Dermis microvascular lymphatic vessel endothelial cell (primary cell): ENCODE measurements around the gene SPTB. TPM values are rescaled to one million over a fixed set of nuclear protein-coding genes. Genes with fewer than 3 reads are reported as not detected.
A peak's percentile ranks its signal among the peaks of the same experiment; 100 is the strongest.

Source experiments
- DNase-seq, 2 donors: peaks; one replicate each; pipeline versions ENCODE4 v3.0.0 to v3.0.0-alpha.2; 2010; ENCODE audit warnings: low read depth in 2 of 2
- total RNA-seq: library from RNA; depleted of rRNA; stranded (reverse); fragments of >200 nt; gene quantifications from 2 replicates; pipeline ENCODE4 v1.2.1, GENCODE V29; 2014

The SPTB gene
- total RNA-seq, 1 donor from 2014 or later: 0.13 TPM

DNA sequence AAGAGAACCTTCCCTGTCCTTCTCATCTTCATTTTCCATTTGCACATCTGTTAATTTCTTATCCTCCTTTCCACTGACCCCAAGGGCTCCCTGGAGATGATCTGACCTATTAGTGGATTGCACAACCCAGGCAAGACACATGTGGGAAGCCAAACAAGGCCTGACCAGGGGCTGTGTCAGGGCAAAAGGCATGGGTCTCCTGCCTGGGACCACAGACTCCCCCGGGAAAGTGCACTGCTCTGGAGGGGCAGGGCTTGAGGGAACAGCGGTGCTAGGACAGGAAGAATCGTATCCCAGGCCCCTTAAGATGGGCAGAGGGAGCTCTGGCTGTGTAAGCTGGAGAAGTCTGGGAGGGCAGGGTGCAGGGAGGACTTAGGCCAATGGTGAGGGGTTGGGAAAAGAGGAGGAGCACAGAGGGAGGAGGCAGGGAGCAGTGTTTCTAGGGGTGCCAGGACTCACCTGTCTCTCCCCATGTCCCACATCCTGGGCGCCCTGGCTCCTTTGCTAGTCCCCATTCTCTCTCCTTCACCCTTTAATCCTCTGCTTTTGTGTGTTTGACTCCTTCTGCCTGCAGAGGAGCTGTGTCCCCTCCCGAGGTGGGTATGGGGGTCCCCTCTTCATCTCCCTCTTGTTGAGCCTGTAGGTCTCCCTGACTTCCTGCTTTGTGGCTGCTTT is 150.2 kb downstream of the SPTB start:
- DNase-seq: no peak

DNA sequence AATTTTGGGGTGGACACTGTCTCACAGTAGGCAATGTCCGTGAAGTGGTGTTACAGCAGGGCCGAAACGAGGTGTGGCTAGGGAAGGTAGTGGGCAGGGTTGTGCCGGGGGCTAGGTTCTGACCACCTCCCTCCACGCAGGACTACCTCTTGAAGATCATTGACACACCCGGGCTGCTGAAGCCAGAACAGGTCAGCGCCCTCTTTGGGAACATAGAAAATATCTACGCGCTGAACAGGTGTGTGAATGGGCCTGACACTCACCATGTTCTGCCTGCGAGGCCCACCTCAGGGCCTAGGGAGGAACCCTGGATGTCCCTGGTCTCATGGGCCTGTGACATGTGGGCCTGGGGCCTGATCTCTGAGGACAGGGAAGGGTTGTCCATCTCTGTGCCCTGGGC is 150.9 kb downstream of the SPTB start:
- DNase-seq: no peak

DNA sequence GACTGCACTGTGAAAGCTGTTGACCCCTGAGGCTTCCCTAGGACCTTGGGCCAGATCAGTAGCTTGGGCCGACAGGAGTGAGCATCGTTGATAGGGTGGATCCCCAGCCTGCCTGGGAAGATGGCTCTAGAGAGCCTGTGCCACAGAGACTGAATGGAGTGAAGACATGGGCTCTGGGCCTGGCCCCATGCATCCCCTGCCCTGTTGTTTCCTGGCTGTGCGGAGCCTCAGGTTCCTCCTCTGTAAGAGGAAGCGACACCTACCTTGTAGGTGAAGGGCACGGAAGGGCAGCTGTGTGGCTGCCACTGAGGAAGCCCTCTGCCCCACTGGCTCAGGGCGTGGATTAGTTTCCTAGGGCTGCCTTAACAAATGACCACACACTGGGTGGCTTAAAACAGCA is 151.6 kb downstream of the SPTB start:
- DNase-seq: no peak

DNA sequence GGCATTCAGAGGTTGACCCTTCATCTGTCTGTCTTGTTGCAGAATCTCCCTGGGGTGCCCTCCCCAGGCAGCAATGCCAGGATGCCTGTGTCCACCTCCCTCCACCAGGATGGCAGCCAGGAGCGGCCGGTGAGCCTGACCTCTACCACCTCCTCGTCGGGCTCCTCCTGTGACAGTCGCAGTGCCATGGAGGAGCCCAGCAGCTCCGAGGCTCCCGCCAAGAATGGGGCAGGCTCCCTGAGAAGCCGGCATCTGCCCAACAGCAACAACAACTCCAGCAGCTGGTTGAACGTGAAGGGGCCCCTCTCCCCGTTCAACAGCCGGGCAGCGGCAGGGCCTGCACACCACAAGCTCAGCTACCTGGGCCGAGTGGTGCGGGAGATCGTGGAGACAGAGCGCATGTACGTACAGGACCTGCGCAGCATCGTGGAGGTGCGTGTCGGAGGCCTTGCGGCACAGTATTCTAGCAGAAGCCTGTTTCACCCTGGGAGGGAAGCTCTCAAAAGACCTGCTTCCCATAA is 152.1 kb downstream of the SPTB start:
- DNase-seq: no peak

DNA sequence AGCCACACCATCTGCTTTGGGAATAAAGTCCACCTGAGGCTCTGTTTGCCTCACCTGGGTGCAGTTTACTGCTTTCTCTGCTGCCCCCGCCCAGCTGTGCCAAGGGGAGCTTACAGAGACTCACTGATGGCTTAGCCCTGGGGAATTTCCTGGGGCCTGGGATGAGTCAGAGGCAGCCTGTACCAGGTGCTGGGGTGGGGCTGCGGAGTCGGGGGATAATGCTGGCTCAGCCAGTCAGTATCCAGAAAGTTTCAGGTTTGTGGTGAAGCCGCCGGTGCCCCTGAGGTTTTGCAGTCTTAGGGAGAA is 153.2 kb downstream of the SPTB start:
- DNase-seq: peak in 1 of 2 donors; percentile 34

DNA sequence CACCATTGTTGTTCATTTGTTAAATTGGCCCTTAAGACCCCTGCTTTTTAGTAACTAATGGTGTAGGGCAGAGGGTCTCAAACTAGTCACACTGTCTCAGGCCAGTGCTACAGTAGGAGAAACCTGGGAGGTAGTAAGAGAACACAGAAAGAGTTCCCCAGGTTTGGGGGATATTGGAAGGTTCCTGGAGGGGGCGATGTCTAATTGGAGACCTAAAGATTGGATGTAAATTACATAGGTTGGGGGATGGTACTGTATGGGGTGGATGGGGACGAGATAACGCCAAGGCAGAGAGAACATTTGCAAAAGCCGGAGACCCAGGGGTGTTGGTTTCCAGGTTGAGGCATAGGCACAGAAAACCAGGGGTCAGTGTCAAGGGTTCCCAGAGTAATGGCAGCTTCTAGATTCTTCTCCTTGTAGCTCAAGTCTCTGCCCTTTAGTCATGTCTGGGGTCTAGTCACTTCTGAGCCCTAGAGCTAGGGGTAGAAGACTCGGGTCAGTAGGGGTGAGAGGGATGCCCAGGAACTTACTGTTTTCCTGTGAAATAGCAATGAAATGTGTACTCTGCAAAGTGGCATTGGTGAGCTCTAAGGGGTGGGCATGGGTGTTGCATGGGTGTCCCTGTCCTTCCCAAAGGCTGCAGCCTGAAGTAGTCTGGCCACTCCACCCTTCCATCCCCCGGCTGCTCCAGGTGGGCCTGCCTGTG is 153.7 kb downstream of the SPTB start:
- no peak for DNase-seq

DNA sequence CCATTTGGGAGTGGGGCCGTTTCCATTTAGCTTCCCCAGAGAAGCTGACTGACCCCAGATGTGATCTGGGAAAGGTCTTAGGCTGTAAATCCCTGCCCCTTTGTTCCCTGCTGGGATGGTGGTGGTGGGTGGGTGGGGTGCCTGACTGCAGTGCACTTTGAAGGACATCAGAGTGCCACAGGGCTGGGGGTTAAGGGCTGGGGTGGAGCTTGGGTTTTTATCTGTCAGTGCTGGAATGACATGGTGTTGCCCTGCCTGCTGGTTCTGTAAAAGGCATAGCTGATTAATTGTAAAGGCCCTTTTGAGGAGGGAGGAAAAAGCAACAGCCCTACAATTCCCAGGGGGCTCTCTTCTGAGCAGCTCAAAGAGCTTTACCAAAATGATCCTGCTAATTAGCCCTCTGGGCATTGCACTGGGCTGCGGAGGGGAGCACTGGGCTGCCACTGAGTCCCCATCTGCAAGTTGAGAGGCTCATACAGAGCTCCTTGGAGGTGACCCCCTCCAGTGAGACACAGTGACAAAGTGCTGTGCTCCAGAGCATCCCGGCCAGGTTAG is 154.4 kb downstream of the SPTB start:
- no peak for DNase-seq

DNA sequence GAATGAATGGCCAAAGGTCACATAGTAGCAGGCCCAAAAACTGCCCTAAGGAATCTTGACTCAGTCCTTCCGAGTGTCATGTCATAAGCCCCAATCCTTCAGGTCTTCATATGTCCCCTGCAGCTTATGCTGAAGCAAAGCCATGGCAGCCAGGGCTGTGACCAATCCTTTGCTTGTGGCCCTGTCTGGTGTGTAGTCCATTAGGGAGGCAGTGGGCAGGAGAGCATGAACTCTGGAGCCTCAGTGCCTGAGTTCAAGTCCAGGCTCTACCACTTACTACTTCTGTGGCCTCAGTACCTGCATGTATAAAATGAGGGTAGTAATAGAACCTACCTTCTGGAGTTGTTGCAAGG is 155.2 kb downstream of the SPTB start:
- no peak for DNase-seq

DNA sequence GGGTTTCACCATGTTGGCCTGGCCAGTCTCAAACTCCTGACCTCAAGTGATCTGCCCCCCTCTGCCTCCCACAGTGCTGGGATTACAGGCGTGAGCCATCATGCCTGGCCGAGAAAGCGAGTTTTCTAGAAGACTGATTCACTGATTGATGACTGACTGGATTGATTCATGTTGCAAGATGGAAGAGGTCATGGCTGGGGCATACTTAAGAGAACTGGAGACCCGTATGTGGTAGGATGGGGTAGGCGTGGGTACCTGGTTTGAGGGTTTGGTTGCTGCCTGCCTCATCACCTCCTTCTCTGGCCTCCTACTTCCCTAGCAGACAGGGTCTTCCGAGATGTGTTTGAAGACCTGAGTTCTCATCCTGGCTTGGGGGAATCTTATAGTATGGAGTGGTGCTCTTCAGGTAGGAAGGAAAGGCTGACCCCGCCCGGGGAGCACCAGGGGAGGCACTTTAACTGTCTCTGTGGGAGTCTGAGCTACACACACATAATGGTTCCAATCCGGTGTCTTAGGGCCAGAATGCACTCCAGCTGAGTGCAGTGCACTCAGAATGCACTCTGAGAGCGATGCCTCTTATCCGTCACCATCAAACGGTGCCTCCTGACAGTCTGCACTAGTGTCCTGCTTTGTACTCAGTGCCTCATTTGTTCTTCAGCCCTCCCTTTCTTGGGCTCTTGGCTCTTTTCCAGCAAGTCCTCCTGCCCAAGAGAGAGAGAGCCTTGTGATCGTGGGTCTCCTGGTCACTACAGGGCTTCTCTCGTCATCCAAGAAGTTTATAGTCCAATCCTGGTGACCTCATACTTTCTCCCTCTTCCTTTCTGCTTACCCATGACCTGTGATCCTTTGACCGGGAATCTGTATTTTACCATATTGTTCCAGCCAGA is 155.8 kb downstream of the SPTB start:
- no peak for DNase-seq

DNA sequence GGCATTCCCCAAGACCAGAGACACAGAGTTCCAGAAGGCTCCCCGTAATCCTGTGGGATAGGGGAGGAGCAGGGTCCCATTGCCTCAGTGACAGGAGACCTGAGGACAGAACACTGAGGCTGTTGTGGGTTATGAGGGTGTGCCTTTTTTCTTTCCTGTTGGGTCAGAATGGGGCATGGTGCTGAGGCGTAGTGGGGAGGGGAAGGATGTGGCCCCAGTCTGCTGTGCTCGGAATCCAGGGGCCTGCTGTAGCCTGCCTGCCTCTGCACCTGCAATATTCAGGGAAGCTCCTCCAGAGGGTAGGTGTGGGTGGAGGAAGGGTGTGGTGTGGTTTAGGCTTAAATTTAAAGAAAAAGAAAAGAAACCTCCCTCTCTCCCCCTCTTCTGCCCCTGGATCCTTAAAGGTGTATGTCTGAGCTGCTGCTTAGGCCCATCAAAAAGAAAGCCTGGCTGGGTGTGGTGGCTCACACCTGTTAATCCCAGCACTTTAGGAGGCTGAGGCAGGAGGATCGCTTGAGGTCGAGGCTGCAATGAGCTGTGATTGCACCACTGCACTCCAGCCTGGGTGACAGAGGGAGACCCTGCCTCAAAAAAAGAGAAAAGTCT is 156.8 kb downstream of the SPTB start:
- DNase-seq: no peak

DNA sequence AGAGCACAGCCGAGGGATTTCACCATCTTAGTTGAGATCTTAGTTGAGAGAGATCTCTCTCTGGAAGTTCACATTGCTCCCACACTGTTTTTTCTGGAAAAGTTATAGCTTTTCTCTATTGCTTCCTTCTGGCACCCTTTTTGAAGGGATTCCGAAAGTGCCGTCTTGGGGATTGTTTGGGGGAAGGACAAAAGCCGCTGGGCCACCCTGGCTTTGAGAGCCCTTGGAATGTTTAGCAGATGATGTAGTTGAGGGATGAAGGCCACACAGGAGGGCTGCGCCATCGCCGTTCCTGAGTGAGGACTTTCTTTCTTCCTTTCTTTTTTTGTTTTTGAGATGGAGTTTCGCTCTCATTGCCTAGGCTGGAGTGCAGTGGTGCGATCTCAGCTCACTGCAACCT is 157.8 kb downstream of the SPTB start:
- no peak for DNase-seq

DNA sequence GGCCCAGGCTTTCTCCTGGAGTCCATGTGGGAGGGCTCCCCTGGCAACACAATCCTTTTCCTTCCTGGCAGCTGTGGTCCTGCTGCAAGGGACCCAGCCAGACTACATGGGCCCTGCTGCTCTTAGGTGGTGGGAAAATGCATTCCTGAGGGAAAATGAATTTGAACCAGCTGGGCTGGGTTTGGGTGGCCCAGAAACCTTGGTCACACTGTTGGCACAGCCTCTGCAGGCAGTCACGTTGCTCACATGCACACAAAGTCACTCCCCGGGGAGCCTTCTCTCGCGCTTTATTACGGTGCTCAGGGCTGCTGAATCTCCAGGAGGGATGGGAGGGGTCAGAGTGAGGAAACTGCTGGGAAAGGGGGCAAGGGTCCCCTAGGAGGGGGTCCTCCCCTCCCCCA is 158.3 kb downstream of the SPTB start:
- DNase-seq: peak in 1 of 2 donors; percentile 12

DNA sequence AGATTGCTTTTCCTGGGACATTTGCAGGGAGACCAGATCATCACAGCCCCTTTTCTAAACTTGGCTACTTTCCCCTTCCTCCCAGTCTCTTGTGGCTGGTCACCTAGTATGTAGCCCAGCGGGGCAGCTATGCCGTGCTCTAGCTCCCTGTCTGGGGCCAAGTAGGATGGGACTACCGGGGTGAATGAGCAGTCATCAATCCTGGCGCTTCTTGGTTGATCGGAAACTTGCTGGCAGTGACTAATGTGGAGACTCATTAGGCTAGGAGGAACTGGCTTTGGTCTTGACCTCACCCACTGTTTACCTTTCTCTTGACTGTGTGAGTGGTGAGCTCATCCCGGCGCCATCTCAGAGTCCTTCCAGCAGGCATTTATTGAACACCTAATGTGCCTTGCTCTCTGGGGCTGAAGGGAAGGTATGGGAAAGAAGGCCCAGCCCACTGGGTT is 159.6 kb downstream of the SPTB start:
- peak in 1 of 2 donors; percentile 68 for DNase-seq

DNA sequence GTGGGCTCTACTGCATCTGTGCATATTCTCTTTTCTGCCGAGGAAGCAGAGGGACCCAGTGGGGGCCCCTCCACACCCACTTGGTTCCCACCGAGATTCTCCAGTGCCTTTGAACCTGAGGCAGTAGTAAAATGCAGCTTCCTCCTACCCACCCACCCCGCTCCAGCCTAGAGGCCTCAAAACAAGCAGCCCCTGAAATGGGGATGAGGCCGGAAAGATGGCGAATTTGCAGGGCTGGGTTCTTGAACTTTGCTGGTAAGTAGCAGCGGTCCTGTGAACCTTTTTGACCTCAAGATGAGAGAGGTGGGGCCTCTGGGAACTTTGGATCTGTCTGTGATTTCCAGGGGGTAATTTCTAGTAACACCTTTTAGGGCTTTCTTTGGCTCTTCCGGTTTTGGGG is 160.1 kb downstream of the SPTB start:
- DNase-seq: no peak

DNA sequence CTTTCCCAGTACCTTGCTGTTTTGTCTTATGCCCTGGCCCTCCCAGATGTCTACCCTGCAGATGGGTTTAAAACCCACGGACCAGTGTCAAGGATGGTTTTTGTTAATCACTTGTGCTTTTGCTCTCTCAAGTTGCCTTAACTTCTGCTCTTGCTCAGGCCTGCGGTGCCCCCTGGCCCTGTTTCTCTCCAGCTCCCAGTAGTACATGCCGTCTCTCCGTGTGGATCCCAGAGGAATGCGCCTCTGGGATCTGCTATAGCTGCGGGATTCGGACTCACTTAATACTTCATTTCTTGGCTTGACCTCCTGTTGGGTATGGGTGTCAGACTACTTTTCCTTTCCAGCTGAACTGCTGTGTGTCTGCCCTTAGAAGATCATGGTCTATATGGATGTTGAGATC is 160.9 kb downstream of the SPTB start:
- no peak for DNase-seq

DNA sequence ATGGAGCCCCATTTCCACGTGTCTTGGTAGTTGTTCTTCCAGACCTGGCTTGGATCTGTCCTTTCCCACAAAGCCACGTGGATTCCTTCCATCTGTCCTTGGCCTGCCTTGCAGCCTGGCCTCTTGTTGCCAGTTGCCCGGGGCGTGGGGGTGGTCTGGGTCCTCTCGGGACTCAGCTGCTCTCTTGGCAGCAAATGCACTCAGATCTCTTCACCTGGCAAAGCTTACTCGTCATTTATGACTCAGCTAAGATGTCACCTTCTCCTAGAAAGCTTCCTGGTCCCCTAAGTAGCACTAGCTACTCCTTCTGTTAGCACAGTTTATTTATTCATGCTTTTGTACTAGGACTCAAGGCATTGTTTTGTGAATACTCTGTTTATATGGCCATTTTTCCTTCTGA is 161.8 kb downstream of the SPTB start:
- no peak for DNase-seq

DNA sequence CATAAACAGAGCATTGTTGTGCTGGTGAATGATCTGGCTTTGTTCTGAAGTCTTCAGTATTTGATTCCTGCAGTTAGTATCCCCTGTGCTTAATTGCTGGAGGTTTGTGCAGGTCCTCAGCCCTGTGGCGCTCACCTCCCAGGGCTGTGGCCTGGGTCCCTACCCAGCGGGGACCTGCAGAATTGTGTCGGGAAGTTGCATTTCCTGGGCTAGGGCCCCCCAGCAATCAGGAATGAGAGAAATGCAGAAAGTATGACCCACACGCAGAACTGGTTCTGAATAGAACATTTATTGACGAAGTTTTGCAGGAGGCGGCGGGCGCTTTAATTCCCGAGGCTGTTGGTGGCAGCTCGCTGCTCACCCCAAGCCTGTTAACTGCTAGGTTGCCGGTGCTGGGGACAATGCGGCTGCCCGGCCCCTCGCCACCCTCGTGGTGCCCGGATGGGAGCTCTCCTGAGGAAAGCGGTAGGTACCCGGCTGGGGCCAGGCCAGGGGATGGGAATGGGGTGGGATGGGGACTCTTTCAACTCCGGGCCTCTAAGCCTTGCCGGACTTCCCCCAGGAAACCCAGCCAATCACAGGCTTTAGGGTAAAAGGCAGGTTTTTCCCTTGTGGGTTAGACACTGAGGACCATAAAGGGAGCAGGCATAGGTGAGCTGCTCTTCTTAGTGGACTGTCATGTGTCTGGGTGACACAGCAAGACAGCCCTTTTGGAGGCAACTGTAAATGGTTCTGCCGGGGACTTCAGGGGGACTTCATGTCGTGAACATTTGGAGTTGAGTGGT is 163.9 kb downstream of the SPTB start:
- DNase-seq: no peak

DNA sequence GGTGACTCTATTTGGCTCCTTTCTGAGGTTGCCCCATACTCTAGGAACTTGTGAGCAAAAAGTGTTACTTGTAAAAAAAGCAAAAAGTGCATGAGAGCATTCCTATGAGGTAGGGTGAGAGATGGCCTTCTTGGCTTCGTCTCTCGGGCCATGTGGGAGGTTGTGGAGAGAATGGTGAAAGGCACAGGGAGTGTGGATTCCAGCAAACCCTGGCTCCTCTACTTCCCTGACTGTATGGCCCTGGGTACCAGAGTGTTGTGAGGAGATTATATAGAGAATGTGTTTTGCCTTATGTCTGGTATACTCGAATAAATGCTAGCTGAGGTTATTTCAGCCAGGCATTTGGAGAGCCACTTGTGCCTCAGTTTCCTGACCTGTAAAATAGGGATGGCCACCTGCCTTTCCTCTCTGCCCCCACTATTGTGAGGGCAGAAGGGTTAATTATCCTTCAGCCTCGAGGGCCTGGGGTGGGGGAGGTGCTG is 164.5 kb downstream of the SPTB start:
- no peak for DNase-seq

DNA sequence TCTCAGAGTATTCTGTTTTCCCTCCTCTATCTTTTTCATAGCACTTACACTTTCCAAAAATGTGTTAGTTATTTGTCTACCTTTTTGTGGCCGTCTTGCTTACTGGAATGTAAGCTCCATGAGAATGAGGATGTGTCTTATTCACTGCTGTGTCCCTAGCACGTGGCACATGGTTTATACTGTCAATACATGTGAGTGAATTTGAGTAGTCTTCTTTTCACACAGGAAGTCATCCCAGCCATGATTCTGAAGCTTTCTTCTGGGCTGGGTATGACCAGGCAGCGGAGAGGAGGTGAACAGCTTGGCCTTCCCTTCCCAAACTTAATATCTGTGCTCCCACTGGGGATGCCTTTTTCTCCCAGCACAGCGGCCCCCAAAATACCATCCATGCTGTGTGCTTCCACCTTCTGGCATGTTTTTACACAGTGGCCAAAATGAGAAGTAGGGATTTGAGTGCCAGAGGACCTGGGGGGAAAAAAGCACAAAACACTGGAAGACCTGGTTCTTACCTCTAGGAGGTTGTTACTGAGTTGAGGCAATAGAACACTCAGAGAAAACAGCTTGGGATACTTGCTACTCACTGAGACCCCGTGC is 165.2 kb downstream of the SPTB start:
- DNase-seq: no peak

DNA sequence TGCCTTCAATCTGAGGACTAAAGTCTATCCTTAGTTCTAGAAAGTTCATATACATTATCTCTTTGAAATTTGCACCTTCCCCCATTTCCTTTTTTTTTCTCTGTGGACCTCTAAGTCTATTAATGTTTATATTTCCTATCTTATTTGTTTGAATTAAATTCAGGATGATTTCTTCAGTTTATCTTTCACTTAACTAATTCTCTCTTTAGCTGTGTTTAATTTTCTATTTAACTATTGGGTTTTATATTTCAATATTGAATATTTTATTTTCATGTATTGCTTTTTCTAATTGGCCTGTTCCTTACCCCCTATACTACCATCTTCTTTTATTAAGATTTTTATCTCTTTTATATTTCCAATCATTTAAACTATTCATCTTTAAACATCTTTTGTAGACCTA is 166.0 kb downstream of the SPTB start:
- no peak for DNase-seq
